Stimulated activated CD8-positive, alpha-beta memory T cell treated with anti-CD3 and anti-CD28 coated beads, Interleukin-7, amount 100 ng/mL, for 1 hour (primary cell): ENCODE results near the gene MLX.
"Not testable (repeated sequence)": the region's sequence is repeated elsewhere in the genome, so short reads cannot be mapped to it uniquely, and the experiment has no call there.

Experiments used
- DNase-seq, 2 donors: peaks; one replicate each; pipeline ENCODE4 v3.0.0-alpha.2; 2020; ENCODE audit warnings: low read depth in 2 of 2

The MLX gene

GRCh38 chr17:42555122-42555622, 11.7 kb upstream of the MLX start:
- DNase-seq, result no peak

GRCh38 chr17:42555961-42556617, 10.8 kb upstream of the MLX start:
- not testable (repeated sequence) for DNase-seq

DNA sequence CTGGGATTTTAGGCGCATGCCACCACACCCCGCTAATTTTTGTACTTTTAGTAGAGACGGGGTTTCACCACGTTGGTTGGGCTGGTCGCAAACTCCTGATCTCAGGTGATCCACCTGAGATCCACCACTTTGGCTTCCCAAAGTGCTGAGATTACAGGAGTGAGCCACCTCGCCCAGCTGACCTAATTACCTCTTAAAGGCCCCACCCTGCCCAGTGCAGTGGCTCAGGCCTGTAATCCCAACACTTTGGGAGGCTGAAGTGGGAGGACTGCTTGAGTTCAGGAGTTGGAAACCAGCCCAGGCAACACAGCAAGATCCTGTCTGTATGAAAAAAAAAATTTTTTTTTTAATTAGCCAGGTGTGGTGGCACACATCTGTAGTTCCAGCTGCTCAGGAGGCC, 7.8 kb upstream of the MLX start:
- no peak for DNase-seq

GRCh38 chr17:42560246-42560645, 6.7 kb upstream of the MLX start:
- no peak for DNase-seq

DNA sequence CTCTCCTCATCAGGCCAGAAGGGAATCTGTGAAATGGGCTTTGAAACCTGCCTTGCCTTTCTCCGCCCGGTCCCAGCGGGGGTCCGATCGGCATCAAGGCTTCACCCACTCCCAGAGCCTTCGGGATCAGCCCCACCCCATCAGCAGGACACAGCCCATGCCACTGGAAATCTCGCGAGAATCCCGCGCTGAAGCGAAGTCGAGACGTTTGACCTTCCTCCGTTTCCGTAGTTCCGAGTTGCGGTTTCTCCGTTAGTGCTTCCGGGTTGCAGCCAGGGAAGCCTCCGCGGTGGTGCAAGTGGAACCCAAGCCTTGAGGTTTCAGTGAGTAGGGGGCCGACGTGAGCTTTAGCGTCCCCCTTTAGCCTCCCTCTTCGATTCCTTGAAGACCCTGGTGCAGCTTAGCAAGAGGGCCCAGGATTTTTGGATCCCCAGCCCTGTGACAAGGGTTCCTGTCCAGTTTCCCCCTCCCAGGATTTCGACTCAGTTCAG, 5.0 kb upstream of the MLX start, which contains the start of gene COASY:
Gene COASY, plus strand, starts transcription at position 252 of the 491 bp plus-strand sequence. CDS start 475 bp downstream, outside the sequence.
- peak; percentile 82 to 84 for DNase-seq

DNA sequence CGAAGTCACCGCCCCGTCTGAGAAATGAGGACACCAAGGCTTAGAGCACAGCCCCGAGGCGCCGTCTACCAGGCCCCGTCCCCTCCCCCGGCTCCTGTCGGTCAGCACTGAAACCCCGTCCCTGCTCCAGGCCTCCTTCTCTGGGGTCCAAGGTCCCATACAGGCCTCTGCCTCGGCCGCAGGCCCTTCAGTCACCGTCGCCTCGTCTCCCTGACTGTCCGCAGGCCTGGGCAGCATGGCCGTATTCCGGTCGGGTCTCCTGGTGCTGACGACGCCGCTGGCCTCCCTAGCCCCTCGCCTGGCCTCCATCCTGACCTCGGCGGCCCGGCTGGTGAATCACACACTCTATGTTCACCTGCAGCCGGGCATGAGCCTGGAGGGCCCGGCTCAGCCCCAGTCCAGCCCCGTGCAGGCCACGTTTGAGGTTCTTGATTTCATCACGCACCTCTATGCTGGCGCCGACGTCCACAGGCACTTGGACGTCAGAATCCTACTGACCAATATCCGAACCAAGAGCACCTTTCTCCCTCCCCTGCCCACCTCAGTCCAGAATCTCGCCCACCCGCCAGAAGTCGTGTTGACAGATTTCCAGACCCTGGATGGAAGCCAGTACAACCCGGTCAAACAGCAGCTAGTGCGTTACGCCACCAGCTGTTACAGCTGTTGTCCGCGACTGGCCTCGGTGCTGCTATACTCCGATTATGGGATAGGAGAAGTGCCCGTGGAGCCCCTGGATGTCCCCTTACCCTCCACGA, 4.3 kb upstream of the MLX start:
- no peak for DNase-seq

DNA sequence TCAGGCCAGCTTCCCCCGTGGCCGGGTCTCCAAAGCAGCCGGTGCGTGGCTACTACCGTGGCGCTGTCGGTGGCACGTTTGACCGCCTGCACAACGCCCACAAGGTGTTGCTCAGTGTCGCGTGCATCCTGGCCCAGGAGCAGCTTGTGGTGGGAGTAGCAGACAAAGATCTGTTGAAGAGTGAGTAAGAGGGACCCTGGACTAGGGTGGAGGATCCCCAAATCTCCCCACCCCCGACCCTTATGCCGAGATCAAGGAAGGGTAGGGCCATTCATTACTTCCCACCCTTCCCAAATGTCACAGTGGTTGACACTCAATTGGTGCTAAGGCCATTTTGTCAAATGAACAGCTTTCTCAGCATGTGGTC, 3.8 kb upstream of the MLX start:
- no peak for DNase-seq

DNA sequence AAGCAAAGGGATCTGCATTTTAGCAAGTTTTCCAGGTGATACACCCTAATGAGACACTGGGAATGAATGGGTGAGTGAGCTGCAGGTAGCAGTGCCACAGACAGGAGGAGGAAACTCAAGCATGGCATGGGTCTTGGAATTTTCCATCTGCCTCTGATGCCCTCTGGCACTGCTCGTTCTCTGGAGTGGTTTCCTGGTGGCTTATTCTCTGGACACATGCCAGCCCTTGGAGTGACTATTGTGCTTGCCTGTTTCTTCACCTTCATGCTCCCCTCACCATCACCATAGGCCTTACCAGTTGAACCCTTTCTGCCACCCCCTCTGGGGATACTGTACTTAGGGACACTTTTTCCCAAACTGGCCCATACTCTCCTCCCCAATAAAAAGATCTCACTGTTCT, 3.4 kb upstream of the MLX start:
- DNase-seq, result no peak

- no peak for DNase-seq
These were observed 3.0 kb upstream of the MLX start for GRCh38 chr17:42563950-42564349.

DNA sequence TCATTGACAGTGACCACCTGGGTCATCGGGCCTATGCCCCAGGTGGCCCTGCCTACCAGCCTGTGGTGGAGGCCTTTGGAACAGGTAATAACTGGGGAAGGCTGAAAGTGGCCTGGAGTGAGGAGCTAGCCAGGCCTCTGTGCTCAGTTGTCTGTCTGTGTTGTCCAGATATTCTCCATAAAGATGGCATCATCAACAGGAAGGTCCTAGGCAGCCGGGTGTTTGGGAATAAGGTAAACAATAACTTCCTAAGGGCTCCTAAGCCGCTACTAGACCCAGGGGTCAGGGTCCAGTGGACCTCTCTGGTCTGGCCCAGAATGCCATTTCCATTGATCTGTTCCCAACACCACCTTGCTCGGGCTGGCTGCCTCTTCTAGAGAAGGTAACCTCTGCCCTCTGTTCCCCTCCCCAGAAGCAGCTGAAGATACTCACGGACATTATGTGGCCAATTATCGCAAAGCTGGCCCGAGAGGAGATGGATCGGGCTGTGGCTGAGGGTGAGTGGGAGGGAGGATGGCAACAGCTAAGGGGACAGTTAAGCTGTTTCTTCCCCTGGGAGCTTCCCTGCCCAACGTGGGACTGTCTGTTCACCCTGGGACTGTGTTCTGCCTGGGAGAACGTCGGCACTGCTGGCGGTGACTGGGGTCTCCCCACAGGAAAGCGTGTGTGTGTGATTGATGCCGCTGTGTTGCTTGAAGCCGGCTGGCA, 1.9 kb upstream of the MLX start:
- DNase-seq, result no peak

GRCh38 chr17:42565523-42566214, 1.2 kb upstream of the MLX start:
- DNase-seq, result no peak

- no peak for DNase-seq
These were observed 551 bp upstream of the MLX start for GRCh38 chr17:42566215-42566882.

DNA sequence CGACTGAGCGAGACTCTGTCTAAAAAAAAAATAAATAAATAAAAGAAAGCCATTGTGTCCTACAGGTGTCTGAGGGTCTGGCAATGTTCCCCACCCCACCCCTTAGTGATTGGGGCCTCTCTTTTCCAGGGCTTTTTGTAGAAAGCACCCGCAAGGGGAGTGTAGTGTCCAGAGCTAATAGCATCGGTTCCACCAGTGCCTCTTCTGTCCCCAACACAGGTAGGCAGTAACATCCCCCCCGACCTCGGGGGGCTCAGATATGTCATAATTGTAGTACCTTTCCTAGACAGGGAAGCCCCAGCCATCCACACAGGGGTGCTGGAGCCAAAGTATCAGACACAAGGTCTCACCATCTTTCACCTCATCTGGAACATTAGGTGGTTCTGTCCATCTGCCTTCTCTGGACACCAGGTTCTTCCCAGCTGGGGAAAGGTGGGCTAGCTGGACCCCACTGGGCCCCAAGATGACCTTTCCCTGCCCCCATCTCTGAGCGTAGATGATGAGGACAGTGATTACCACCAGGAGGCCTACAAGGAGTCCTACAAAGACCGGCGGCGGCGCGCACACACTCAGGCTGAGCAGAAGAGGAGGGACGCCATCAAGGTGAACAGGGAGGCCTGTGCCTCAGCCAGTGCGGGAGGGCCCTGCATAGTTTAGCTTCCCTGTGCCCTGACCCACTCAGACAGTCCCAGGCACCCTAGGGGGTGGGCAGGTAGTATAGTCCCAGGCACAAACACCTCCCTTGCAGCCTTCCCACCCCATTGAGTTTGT, 1.6 kb downstream of the MLX start:
- DNase-seq, result no peak

DNA sequence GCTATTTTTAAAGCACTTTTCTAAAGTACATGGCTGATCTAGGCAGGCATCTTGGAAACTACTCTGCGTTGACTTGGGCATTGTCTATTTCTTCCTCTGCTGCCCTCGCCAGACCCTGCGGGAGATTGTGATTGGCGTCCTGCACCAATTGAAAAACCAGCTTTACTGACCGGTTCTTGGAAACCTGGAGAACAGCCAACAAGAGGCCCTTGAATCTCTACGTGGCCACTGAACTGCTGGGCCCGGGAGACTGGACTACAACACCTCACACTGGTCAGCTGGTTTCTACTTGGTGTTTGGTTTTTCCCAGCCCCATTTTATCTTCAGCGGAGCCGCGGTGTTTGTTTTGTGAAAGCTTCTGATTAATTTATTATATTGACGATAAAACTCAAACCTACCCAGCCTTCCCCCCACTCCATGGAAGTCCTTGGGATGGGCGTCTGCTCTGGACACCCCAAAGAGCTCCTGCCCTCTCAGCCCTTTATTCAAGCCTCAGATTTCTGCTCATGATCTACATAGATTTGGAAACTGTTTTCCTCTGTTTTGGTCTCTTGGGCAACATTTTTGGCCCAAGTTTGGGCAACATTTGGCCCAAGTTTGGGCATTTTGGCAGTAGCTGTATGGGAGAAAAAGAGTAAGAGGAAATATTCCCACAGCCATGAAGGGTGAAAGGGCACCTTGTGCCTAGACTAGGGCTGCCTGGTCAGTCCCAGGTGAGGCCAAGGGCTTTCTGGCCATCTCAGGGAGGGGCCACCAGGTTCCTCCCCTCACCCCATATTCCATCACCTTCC, 4.7 kb downstream of the MLX start:
- DNase-seq, result no peak

- DNase-seq, result no peak
These were observed 6.2 kb downstream of the MLX start for GRCh38 chr17:42573095-42573494.

- no peak for DNase-seq
These were observed 7.6 kb downstream of the MLX start for GRCh38 chr17:42574463-42574862.

DNA sequence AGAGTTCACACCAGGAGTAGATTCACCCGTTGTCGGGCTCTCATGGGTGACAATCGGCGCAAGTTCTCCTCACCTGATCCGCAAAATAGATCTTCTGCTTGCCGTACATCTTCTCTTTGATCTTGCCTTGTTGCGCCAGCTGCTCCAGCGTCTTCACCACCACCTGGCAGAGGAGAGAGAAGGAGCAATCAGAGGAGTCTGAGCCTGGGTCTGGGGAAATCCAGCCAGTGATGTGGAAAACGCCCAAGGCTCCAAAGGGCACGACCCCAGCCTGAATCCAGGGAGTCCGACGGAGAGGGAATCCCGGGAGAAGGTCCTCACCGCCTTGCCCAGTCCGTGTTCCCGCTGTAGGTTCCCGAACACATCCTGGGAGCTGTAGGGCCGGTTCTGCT, 10.2 kb downstream of the MLX start:
- no peak for DNase-seq

DNA sequence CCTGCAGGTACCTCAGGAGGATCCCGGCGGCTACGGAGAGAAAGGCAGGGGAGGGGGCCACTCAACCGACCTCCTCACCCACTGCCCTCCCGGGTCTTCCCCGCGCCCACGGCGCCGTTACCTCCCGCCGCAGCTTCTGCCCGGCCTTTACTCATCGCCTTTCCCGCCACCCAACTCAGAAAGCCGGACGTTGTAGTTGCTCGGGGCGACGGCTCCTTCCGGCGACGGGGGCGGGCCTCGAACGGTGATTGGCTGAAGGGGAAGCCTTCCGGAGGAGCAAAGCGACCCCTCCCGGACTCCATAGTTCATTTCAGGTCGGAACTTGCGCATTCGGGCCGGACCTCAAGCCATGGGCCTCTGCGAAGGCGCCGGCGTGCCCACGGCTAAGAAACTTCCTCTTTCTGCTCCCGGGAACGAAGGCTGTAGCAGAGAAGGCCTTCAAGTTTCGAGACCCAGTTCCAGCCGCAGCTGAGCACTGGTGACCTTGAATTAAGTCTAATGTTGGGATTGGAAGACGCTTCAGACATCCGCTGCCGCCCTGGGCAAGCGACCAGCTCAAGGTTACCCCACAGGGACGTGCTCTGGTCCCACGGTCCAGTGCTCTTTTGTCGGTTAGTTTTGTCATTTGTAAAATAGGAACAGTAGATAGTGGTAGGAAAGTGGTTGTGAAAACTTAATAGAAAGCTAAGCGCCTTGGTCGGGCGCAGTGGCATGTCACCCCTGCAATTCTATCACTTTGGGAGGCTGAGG, 10.8 kb downstream of the MLX start, which contains the start of gene PSMC3IP:
Gene PSMC3IP, minus strand, starts transcription at position 198 of the 750 bp plus-strand sequence. Its CDS starts 43 bp downstream, at position 155.
- DNase-seq, result peak; percentile 73 to 84
